HG02973 (cell line): ENCODE data around the gene POLRMT.
"Not testable (repeated sequence)": the region's sequence is repeated elsewhere in the genome, so short reads cannot be mapped to it uniquely, and the experiment has no call there.

Experiments
- ATAC-seq: cut with Tn5 transposase; IDR thresholded peaks from one replicate; pipeline ENCODE4 v1.9.1; 2021; ENCODE audit warnings: moderate library complexity; ENCODE audit not compliant: unreplicated experiment

Gene POLRMT

GRCh38 chr19:596263-596655 lies 37.1 kb downstream of the POLRMT start:
- no peak for ATAC-seq

- no peak for ATAC-seq
Measured at GRCh38 chr19:595326-596262, 37.7 kb downstream of the POLRMT start.

- no peak for ATAC-seq
Measured at GRCh38 chr19:594265-594870, 39.0 kb downstream of the POLRMT start.

GRCh38 chr19:593505-593904 lies 39.8 kb downstream of the POLRMT start:
- no peak for ATAC-seq

GRCh38 chr19:593055-593454 lies 40.3 kb downstream of the POLRMT start:
- ATAC-seq = no peak

- no peak for ATAC-seq
Measured at GRCh38 chr19:592101-592500, 41.2 kb downstream of the POLRMT start.

GRCh38 chr19:591099-591958 lies 42.0 kb downstream of the POLRMT start:
- no peak for ATAC-seq

- ATAC-seq = no peak
Measured at GRCh38 chr19:590750-591098, 42.6 kb downstream of the POLRMT start.

GRCh38 chr19:590396-590745 lies 43.0 kb downstream of the POLRMT start:
- ATAC-seq = no peak

GRCh38 chr19:589693-590395 lies 43.5 kb downstream of the POLRMT start, which contains the start of gene HCN2:
TSS of gene HCN2 (plus strand) at chr19:589881. CDS start at chr19:589946, 65 bp downstream.
- ATAC-seq = no peak

- no peak for ATAC-seq
Measured at GRCh38 chr19:588741-589692, 44.3 kb downstream of the POLRMT start.

GRCh38 chr19:588093-588740 lies 45.1 kb downstream of the POLRMT start:
- no peak for ATAC-seq

- no peak for ATAC-seq
Measured at GRCh38 chr19:585551-586110, 47.7 kb downstream of the POLRMT start.

- not testable (repeated sequence) for ATAC-seq
Measured at GRCh38 chr19:585146-585545, 48.2 kb downstream of the POLRMT start.

- ATAC-seq = no peak
Measured at GRCh38 chr19:584240-585001, 48.9 kb downstream of the POLRMT start.

- ATAC-seq = no peak
Measured at GRCh38 chr19:583968-584239, 49.4 kb downstream of the POLRMT start.

- no peak for ATAC-seq
Measured at GRCh38 chr19:583198-583967, 50.0 kb downstream of the POLRMT start.
